OCI-LY1 (cell line): ENCODE results near the gene YARS1.

Experiments used
- H2AFZ ChIP-seq: fragments of 200-600 bp; sonication (generic), shearing (Covaris generic); 2 replicates; pipeline ENCODE4 v1.6.0; 2014; ENCODE audit warnings: antibody characterized with exemption, mild to moderate bottlenecking, low read length
- H3F3A ChIP-seq: fragments of 200-600 bp; sonication (generic), shearing (Covaris generic); 2 replicates; pipeline ENCODE4 v1.6.0; 2014; ENCODE audit warnings: mild to moderate bottlenecking, antibody characterized with exemption, low read length, moderate library complexity; ENCODE audit not compliant: insufficient read depth
- H3K27ac ChIP-seq: fragments of 200-600 bp; sonication (generic); 2 replicates; pipeline ENCODE4 v1.5.1; 2014; ENCODE audit warnings: low read length, mixed run types, mild to moderate bottlenecking, low read depth; ENCODE audit not compliant: poor library complexity, severe bottlenecking
- H3K27me3 ChIP-seq: fragments of 200-600 bp; sonication (generic); 2 replicates; pipeline ENCODE4 v1.6.0; 2014; ENCODE audit warnings: antibody characterized with exemption, mild to moderate bottlenecking, low read length, moderate library complexity; ENCODE audit not compliant: insufficient read depth
- H3K36me3 ChIP-seq: fragments of 200-600 bp; sonication (generic); 2 replicates; pipeline ENCODE4 v1.6.1; 2014; ENCODE audit warnings: mild to moderate bottlenecking, antibody characterized with exemption, low read length, moderate library complexity, mixed read lengths; ENCODE audit not compliant: insufficient read depth
- H3K4me1 ChIP-seq: fragments of 200-600 bp; sonication (generic); 2 replicates; pipeline ENCODE4 v1.5.1; 2014; ENCODE audit warnings: mild to moderate bottlenecking, low read length, moderate library complexity; ENCODE audit not compliant: insufficient read depth, severe bottlenecking
- H3K4me2 ChIP-seq: fragments of 200-600 bp; sonication (generic), shearing (Covaris generic); 2 replicates; pipeline ENCODE4 v1.6.1; 2014; ENCODE audit warnings: low read length
- H3K4me3 ChIP-seq: fragments of 200-600 bp; sonication (generic); 2 replicates; pipeline ENCODE4 v1.5.1; 2014; ENCODE audit warnings: low read length, low read depth, mild to moderate bottlenecking, mixed read lengths; ENCODE audit not compliant: poor library complexity, severe bottlenecking
- H3K79me2 ChIP-seq: fragments of 200-600 bp; shearing (Covaris generic); 2 replicates; pipeline ENCODE4 v1.6.1; 2016; ENCODE audit warnings: mixed run types, low read length, mixed read lengths; ENCODE audit not compliant: insufficient read depth
- H3K9ac ChIP-seq: fragments of 200-600 bp; sonication (generic), shearing (Covaris generic); 2 replicates; pipeline ENCODE4 v1.6.1; 2014; ENCODE audit warnings: mild to moderate bottlenecking, low read length, mixed read lengths
- H3K9me2 ChIP-seq: fragments of 200-600 bp; sonication (generic), shearing (Covaris generic); 2 replicates; pipeline ENCODE4 v1.6.1; 2014; ENCODE audit warnings: low read depth, mild to moderate bottlenecking, low read length, mixed read lengths
- H3K9me3 ChIP-seq: fragments of 200-600 bp; shearing (Covaris generic); 2 replicates; pipeline ENCODE4 v1.6.1; 2014; ENCODE audit warnings: low read length, mixed read lengths
- H4K20me1 ChIP-seq: fragments of 200-600 bp; sonication (generic), shearing (Covaris generic); 2 replicates; pipeline ENCODE4 v1.6.0; 2016; ENCODE audit warnings: mild to moderate bottlenecking, low read length; ENCODE audit not compliant: insufficient read depth
- CTCF ChIP-seq: fragments of 200-600 bp; sonication (generic), shearing (Covaris generic); IDR thresholded peaks from 2 replicates; pipeline ENCODE4 v1.5.1; 2017; ENCODE audit warnings: mild to moderate bottlenecking, antibody characterized with exemption, low read length, moderate library complexity, mixed read lengths
- EZH2 ChIP-seq: fragments of 200-600 bp; sonication (generic), shearing (Covaris generic); IDR thresholded peaks from 2 replicates; pipeline ENCODE4 v1.8.0; 2017; ENCODE audit warnings: borderline replicate concordance, mixed run types, mild to moderate bottlenecking, antibody characterized with exemption, low read length, moderate library complexity, mixed read lengths

The YARS1 gene

GRCh38 chr1:32749771-32750170, 67.4 kb downstream of the YARS1 start:
- Histone ChIP-seq H3K4me1 (peaks cover 12% of the 10 kb centered on the region), H3F3A (no peaks in the 10 kb centered on the region), H3K4me2 (no peak overlapping the region), H3K36me3 (no peaks in the 10 kb centered on the region), H3K9me2 (no peaks in the 10 kb centered on the region), H3K9me3 (no peaks in the 10 kb centered on the region), H3K27ac (no peak overlapping the region), H4K20me1 (no peaks in the 10 kb centered on the region), H2AFZ (no peak overlapping the region), H3K4me3 (no peak overlapping the region), H3K27me3 (peaks cover 12% of the 10 kb centered on the region; the same call in 1 of the 2 replicates), H3K9ac (no peak overlapping the region), H3K79me2 (no peaks in the 10 kb centered on the region)
- TF ChIP-seq CTCF, result no peak
- TF ChIP-seq EZH2, result no peak

GRCh38 chr1:32749332-32749731, 67.8 kb downstream of the YARS1 start:
- Histone ChIP-seq H3F3A (no peaks in the 10 kb centered on the region), H3K9ac (no peak overlapping the region), H4K20me1 (no peaks in the 10 kb centered on the region), H3K79me2 (no peaks in the 10 kb centered on the region), H3K27me3 (peaks cover 8% of the 10 kb centered on the region; the same call in 1 of the 2 replicates), H3K27ac (no peak overlapping the region), H3K4me1 (peaks cover 8% of the 10 kb centered on the region), H3K9me3 (no peaks in the 10 kb centered on the region), H3K4me2 (no peak overlapping the region), H3K9me2 (no peaks in the 10 kb centered on the region), H3K36me3 (no peaks in the 10 kb centered on the region), H2AFZ (no peak overlapping the region), H3K4me3 (no peak overlapping the region)
- no peak for TF ChIP-seq EZH2
- no peak for TF ChIP-seq CTCF

GRCh38 chr1:32748926-32749325, 68.2 kb downstream of the YARS1 start:
- no peaks in the 10 kb centered on the region for H3K36me3 ChIP-seq
- H3K4me2 ChIP-seq, result no peak overlapping the region
- H4K20me1 ChIP-seq, result no peaks in the 10 kb centered on the region
- H2AFZ ChIP-seq, result no peak overlapping the region
- H3K9me3 ChIP-seq, result no peaks in the 10 kb centered on the region
- H3K79me2 ChIP-seq, result no peaks in the 10 kb centered on the region
- no peak overlapping the region for H3K27ac ChIP-seq
- no peaks in the 10 kb centered on the region for H3F3A ChIP-seq
- no peak overlapping the region for H3K4me3 ChIP-seq
- peaks cover 4% of the 10 kb centered on the region for H3K4me1 ChIP-seq
- no peaks in the 10 kb centered on the region for H3K9me2 ChIP-seq
- H3K9ac ChIP-seq, result no peak overlapping the region
- TF ChIP-seq CTCF, result no peak
- H3K27me3 ChIP-seq, result peaks cover 5% of the 10 kb centered on the region; the same call in 1 of the 2 replicates
